Activated CD8-positive, alpha-beta memory T cell treated with anti-CD3 and anti-CD28 coated beads, Interleukin-2, amount 50 U/mL, for 48 hours (primary cell): Measurements from ENCODE around the gene UBALD2.

Experiments used
- DNase-seq: peaks from one replicate; pipeline ENCODE4 v3.0.0-alpha.2; 2020

Gene UBALD2

DNA sequence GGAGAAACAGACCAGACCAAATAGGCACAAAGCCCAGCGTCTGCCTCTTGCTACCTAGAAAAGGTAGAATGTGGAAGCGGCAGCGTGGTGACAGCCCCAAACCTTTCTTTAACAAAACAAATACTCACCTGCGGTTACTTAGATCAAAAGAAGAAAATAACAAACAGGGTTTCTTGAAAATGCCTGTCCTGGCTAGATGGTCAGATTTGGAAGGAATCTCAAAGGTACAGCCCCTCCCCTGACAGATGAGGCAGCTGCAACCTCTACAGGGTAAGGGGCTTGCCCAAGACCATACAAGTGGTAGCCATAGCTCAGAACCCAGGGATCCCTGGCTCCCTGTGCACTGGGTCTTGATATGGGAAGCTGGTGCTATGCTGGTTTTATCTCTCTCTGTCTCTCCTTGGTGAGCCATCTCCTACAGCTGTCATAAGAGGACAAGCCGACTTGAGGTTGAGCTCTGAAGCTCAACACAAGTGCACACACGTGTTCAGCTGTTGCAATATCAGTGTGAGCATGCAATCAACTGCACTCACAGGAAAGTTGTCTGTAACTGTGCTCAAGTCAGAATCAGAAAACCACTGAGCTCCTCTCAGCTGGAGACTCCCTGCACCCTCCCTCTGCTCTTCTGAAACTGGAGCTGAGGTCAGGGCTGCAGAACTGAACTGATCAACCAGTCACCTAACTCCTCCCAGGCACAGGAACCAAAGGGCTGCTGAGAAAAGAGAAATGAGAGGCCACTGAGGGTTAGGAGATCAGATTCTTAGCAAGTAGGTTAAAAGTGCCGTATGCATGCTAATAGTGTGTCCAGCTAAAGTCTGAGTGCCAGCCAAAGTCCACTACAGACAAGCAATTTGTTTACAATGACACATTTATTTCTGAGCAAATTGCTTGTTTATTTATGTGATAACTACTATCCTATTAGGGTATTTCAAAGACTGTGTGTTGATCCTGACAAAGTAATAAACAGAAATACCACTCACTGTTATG, 18.8 kb upstream of the UBALD2 start:
- peak; percentile 76 for DNase-seq

DNA sequence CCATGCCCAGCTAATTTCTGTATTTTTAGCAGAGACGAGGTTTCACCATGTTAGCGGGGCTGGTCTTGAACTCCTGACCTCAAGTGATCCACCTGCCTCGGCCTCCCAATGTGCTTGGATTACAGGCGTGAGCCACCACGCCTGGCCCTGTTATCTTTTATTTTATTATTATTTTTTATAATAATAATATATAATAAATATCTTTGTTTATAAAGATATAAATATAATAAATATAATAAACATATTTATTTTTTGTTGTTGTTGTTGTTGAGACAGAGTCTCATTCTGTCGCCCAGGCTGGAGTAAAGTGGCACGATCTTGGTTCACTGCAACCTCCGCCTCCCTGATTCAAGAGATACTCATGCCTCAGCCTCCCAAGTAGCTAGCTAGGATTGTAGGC, 17.8 kb upstream of the UBALD2 start:
- no peak for DNase-seq

DNA sequence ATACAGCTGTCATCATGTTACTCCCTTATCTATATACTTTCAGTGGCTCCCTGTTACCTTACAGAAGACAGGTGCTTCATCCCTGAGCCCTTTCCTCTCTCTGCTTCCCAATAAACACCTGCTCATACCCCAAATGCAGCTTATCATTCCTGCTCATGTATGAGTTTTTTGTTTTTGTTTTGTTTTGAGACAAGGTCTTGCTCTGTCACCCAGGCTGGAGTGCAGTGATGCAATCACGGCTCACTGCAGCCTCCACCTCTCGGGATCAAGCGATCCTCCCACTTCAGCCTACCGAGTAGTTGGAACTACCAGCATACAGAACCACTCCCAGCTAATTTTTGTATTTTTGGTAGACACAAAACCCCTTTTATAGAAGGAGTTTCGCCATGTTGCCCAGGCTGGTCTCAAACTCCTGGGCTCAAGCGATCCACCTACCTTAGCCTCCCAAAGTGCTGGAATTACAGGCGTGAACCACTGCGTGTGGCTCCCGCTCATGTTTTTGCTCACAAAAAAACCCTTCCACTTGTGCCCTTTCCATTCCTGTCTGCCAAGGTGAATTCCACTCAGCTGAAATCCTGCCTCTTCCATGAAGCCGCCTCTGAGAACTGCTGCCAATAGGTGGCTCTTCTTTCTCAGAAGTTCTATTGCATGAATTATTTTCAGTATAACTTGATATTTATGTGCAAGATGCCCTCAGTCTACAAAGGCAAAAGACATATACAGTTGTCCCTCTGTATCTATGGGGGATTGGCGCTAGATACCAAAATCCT, 16.9 kb upstream of the UBALD2 start:
- no peak for DNase-seq

DNA sequence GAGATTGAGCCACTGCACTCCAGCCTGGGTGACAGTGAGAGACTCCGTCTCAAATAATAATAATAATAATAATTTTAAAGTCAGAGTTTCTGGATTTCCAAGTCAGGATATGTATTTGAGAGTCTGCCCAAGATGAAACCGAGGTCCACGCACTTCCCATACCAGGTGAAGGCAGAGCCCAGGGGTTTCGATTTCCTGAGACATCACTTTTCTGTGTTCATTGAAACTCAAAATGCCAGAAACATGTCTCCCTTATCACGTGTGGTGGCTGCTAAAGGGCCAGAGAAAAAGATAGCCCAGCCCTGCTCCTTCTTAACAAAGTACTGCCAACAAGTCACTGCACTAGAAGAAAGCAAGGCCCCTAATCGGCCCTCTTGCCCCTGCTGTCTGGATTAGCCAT, 15.0 kb upstream of the UBALD2 start:
- DNase-seq: no peak

DNA sequence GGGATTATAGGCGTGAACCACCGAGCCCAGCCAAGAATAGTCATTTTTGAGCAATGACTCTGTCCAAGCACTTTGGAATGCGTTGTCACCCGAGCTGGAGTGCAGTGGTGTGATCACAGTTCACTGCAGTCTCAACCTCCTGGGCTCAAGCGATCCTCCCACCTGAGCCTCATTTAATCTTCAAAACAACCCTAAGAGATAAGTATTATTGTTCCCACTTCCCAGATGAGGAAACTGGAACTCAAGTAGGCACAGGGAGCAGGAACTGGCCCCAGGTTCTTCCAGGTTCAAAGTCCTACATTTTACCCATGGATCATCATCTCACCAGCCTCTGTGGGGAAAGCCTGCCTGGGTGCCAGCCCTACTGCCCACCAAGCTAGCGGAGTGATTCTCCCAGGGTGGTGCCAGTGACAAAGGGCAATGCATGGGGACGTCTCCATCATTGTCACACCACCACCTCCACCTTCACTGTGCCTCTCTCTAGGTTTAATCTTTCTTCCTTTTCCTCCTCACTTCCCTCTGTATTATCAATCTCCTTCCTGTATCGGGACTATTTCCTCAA, 13.6 kb upstream of the UBALD2 start:
- no peak for DNase-seq

DNA sequence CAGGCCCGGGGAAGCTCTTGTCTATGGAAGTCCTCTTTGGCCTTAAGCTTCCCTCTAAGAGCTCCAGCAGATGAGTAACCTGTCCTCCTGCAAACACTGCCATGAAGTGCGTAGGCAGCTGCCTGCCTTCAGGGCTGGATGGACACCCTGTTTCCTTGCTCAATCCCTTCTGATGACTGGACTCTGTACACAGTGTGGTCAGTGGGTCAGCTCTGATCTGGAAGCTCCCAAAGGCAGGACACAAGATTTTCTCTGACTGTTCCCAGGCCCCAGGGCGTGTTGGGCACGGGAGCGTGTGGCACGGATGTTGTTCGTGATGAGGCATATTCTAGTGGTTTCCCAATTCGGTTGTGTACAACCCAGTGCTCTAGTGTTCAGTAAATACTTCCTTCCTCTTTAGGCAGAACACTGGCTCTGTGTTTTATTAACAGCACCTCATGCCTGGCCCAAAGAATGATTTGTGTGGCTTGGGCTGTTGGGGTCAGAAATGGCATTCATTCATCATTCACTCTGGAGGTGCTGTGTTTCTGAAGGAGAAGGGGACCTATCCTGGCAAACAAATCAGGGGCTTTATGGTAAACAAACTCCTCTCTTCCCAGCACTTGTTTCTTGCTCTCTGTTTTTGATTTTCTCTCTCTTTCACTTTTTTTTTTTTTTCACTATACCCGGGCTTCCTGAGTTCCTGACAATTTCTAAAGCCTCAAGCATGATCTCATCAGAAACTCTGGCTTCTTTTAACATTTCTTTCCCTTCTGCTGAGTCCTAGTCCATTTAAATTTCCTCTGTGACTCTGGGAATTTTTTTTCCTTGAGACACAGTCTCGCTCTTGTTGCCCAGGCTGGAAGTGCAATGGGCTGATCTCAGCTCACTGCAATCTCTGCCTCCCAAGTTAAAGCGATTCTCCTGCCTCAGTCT, 12.9 kb upstream of the UBALD2 start:
- DNase-seq: peak; percentile 68

DNA sequence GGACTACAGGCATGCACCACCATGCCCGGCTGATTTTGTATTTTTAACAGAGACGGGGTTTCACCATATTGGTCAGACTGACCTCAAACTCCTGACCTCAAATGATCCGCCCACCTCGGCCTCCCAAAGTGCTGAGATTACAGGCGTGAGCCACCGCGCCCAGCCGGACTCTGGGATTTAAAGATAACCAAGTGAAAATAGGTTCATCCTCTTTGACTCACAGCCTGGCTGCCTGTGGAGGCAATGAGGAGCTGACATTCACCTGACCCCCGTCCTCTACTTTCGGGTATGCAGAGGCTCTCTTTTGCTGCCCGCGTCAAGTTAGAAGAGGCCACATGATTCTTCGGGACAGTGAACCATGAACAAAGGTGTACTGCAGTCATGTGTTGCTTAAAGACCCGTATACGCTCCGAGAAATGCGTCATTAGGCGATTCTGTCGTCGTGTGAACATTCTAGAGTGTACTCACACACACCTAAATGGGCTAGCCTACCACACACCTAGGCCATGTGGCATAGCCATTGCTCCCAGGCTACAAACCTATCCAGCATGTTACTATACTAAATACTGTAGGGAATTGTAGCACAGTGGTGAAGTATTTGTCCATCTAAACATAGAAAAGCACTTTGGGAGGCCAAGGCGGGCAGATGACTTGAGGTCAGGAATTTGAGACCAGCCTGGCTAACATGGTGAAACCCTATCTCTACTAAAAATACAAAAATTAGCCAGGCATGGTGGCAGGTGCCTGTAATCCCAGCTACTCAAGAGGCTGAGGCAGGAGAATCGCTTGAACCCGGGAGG, 12.0 kb upstream of the UBALD2 start:
- peak; percentile 50 for DNase-seq

DNA sequence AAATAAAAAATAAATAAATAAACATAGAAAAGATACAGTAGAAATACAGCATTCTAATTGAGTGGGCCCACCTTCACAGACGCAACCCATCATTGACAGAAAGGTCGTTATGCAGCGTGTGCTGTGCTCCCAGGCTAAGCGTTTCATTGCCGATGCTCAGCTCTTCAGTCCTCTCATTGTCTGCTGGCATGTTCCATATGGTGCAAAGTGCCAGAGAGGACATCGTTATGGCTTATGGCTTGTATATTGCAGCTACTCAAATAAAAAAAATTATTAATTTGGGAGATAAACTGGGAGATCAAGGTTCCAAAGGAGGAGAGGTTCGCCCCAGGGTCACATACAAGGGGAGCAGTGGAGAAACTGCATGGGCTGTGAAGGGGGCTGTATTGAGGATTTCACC, 11.3 kb upstream of the UBALD2 start:
- no peak for DNase-seq

DNA sequence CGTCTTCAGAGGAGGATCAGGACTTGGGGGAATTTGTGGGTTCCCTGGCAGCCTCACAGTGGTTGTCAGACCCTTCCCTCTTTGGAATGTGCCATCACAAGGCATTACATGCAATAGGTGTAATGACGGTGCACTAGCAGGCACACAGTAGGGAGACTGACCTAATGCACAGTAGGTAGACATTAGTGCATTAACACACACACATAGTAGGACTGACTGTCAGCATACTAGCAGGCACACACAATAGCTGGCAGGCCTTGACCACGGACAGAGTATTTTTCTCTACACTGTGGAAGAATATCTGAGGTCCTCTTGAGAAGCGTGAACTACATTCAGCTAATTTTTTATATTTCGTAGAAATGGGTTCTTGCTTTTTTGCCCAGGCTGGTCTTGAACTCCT, 10.9 kb upstream of the UBALD2 start:
- DNase-seq: peak; percentile 32

DNA sequence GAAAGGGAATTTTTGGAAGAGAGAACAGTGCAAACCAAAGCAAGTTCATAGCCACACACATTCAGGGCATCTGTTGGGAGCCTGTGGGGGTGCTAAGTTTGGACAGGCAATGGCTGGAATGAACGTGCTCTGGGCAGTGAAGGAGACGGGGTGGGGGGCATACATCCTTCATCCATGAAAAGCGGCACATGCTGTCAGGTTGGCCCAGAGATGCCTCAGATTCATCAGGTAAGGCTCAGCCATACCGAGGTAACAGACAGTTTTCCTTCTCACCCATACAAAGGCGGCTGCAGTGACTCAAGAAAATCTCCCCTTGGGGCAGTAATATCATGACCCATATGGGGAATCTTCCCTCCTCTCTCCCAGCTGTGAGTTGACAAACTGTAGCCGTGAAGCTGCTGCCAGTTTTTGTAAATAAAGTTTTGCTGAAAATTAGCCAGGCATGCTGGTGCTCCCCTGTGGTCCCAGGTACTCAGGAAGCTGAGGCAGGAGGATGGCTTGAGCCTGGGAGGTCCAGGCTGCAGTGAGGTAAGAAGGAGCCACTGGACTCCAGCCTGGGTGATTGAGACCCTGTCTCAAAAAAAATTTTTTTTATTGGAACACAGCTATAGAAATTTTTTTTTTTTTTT, 9.2 kb upstream of the UBALD2 start:
- DNase-seq: peak; percentile 62

DNA sequence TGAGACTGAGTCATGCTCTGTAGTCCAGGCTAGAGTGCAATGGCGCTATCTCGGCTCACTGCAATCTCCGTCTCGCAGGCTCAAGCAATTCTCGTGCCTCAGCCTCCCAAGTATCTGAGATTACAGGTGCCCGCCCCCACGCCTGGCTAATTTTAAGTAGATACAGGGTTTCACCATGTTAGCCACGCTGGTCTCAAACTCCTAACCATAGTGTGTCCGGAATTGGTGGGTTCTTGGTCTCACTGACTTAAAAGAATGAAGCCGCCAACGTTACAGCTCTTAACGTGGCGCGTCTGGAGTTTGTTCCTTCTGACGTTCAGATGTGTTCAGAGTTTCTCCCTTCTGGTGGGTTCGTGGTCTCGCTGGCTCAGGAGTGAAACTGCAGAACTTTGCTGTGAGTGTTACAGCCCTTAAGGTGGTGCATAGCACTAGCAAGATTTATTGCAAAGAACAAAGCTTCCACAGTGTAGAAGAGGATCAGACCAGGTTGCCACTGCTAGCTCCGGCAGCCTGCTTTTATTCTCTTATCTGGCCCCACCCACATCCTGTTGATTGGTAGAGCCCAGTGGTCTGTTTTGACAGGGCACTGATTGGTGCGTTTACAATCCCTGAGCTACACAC, 8.6 kb upstream of the UBALD2 start:
- peak; percentile 82 for DNase-seq

DNA sequence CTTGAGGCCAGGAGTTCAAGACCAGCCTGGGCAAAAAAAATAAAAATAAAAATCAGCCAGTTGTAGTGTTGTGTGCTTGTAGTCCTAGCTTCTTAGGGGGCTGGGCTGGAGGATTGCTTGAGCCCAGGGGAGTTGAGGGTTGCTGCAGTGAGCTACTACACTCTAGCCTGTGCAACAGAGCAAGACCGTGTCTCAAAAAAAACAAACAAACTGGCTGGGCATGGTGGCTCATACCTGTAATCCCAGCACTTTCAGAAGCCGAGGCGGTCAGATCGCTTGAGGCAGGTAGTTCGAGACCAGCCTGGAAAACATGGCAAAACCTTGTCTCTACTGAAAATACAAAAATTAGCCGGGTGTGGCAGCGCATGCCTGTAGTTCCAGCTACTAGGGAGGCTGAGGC, 4.9 kb upstream of the UBALD2 start:
- DNase-seq: no peak

DNA sequence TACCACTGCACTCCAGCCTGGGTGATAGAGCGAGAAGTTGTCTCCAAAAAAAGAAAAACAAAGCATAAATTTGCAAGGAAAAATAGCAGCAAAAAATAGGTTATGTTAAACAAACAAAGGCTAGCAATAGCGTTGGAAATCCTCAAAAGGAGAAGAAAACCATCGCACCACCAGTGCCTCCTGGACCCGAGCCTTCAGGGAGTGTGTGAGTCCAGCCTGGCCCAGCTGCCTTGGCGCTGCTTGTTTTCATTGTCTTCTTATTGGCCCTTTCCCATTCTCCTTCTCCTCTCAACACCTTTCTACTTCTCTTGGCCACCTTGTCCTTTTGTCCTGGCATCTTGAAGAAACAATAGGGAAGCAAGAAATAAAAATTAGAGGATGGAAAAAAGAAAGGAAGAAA, 4.5 kb upstream of the UBALD2 start:
- no peak for DNase-seq

DNA sequence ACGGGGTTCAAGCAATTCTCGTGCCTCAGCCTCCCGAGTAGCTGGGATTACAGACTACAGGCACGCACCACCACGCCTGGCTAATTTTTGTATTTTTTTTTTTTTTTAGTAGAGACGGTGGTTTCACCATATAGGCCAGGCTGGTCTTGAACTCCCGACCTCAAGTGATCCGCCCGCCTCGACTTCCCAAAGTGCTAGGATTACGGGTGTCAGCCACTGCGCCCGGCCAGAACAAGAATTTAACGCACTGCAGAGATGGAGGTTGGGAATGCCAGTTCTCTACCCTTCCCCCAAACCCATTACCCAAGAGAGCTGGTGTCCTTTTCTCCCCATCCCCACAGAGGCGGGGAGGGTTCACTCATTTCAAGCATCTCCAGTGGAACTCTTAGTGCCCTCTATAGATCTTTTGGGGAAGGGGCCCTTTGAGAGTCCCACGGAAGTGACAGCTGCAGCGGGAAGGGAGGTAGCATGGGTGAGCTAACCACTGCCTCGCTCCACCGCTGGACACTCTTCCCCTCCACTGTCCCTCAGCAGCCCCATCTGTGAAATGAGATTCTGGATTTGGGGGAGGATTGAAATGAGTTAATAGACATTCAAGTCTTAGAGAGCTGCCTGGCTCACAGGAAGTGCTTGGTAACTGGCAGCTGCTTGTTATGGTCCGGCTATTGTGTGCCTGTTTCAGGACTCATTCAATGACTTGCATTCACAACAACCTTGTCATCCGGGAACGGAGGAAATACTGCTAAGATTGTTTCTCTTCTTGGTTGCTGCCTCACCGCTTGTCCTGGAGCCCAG, 3.5 kb upstream of the UBALD2 start:
- no peak for DNase-seq

DNA sequence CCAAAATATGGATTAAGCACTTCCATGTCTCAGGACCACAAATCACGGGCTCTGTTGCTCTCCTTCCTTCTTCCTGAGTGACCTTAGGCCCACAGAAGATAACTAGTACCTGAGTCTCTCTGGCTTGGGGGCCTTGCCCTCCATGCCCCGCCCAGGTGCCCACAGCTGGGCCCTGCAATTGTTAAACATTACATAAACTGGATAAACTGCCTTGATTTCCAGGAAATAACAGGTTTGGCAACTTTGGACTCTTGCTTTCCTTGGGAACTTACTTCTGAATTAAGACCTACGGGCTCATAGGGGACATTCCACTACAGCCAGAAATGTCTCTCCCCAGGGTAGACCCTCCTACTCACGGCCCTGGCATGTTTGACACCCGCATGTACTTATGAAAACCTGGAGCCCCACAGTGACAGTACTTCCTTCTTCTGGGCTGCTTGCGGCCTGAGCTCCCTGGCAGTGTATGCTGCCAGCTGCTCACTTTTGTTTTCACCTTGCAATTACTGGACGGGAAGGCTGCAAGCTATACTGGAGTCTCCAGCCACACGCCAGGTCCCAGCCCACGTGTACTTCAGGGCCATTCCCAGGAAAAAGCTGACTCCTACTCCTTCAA, 2.3 kb upstream of the UBALD2 start:
- peak; percentile 65 for DNase-seq

DNA sequence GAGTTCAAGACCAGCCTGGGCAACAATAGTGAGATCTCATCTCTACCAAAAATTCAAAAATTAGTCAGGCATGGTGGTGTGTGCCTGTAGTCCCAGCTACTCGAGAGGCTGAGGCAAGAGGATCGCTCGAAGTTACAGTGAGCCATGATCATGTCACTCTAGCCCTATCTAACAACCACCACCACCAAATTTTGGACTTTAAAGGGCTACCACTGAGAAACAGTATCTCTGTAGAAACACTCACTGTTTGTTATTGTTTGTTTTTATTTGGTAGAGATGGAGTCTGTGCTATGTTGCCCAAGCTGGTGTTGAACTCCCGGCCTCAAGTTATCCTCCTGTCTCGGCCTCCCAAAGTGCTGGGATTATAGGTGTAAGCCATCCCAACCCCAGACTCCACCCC, 1.3 kb upstream of the UBALD2 start:
- DNase-seq: no peak

DNA sequence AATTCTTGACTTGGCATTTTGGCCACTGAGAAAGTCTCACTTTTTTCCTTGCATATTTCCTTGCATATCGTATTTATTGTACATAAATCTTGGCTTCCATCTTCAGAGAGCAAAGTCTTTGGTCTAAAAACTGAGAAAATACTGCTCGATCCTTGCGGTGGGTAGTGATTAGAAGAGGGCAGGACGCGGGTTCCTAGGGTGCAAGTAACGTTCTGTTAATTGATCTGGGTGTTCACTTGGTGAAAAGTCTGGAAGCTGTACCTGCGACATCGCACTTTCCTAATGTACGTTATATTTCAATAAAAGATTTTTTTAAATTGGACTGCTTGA, 758 bp upstream of the UBALD2 start:
- DNase-seq: no peak

DNA sequence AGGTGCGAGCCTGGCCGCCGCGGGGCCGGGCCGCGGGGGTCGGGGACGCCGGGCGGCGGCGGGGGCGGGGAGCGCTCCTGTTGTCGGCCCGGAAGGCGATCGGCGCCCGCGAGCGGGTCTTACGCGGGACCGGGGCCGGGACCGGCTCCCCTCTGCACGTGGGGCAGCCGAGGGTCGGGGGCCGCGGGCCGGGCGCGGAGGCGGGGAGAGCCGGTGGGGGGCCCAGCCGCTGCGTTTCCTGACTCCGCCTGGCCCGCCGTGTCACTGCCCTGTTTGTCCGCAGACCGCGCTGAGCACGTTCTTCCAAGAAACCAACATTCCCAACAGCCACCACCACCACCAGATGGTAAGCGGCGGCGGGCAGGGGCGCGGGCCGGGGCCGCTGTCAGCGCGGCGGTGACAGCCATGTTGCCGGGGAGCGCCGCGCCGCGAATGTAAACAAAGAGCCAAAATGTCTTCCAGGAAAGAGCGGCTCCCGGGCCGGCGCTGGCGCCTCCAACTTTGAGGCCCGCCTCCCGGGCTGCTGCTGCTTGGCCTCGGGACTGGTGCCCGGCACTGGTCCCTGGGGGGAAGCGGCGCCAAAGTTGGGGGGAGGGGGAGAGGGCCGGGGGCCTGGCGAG, 586 bp downstream of the UBALD2 start:
- DNase-seq: peak; percentile 82
